ENCODE results near the gene ISLR. TPM values are rescaled to one million over a fixed set of nuclear protein-coding genes. Genes with fewer than 3 reads are reported as not detected.

Gene ISLR
- total and polyA plus RNA-seq, 8 donors: 3.5 to 44.6 (median 12.0) TPM

DNA sequence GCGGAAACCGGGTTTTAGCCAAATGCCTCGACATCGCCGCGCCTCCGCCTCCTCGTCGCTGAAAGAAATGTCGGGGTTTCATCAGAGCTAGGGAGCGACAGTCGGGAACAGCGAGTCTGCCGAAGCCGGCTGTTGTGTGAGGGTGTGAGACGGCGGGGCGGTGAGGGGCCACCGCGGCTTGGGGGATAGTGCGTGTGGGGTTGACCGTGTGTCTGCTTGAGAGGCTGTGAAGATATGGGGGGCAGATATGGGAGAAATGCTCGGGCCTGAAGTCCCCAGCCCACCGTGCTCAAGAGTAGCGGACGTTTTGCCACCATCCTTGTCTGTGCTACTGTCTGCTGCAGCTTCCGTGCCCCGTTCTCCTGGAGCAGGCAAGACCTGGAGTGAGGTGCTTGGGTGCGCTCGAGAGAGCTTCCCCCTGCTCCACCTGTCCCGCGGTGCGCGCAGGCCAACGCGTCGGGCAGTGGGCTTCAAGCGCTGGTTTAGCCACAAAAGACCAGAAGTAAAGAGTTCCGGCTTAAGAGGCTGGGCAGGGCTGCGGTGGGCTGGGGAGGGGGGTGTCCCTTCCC is 43.8 kb upstream of the ISLR start:
- peak in 1 of 2 donors; percentile 41 for DNase-seq
- 3 to 6% (median 3%) methylated on average over 31 to 40 of the region's 40 CpGs for WGBS, 5 donors
- H3K27me3 ChIP-seq: peaks cover 59 to 100% (median 95%) of the 10 kb centered on the region in 3 donors
- peaks cover 35 to 68% (median 50%) of the 10 kb centered on the region in 4 donors for H3K4me1 ChIP-seq
- H3K27ac ChIP-seq: no peak overlapping the region
- intact Hi-C loops (cut with DNase I; ENCODE audit: low total_unique reads): loop anchor here (5.0 kb wide), 2 partner anchors 178 to 193 kb away; no protein-coding TSS in a partner anchor
- TF ChIP-seq, protein P1, sequence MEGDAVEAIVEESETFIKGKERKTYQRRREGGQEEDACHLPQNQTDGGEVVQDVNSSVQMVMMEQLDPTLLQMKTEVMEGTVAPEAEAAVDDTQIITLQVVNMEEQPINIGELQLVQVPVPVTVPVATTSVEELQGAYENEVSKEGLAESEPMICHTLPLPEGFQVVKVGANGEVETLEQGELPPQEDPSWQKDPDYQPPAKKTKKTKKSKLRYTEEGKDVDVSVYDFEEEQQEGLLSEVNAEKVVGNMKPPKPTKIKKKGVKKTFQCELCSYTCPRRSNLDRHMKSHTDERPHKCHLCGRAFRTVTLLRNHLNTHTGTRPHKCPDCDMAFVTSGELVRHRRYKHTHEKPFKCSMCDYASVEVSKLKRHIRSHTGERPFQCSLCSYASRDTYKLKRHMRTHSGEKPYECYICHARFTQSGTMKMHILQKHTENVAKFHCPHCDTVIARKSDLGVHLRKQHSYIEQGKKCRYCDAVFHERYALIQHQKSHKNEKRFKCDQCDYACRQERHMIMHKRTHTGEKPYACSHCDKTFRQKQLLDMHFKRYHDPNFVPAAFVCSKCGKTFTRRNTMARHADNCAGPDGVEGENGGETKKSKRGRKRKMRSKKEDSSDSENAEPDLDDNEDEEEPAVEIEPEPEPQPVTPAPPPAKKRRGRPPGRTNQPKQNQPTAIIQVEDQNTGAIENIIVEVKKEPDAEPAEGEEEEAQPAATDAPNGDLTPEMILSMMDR (IDR thresholded peaks at IDR 0.05): no peak
- TF ChIP-seq EP300 (IDR thresholded peaks at IDR 0.05): no peak
- no peak for TF ChIP-seq POLR2A (IDR thresholded peaks at IDR 0.05)
- TF ChIP-seq POLR2AphosphoS5 (IDR thresholded peaks at IDR 0.05): no peak
- peaks cover 0 to 15% (median 3%) of the 10 kb centered on the region in 4 donors for H3K9me3 ChIP-seq
- peak overlapping the region in 3 of 4 donors; percentile 9 to 22 (median 12) for H3K4me3 ChIP-seq
- no peaks in the 10 kb centered on the region for H3K36me3 ChIP-seq

DNA sequence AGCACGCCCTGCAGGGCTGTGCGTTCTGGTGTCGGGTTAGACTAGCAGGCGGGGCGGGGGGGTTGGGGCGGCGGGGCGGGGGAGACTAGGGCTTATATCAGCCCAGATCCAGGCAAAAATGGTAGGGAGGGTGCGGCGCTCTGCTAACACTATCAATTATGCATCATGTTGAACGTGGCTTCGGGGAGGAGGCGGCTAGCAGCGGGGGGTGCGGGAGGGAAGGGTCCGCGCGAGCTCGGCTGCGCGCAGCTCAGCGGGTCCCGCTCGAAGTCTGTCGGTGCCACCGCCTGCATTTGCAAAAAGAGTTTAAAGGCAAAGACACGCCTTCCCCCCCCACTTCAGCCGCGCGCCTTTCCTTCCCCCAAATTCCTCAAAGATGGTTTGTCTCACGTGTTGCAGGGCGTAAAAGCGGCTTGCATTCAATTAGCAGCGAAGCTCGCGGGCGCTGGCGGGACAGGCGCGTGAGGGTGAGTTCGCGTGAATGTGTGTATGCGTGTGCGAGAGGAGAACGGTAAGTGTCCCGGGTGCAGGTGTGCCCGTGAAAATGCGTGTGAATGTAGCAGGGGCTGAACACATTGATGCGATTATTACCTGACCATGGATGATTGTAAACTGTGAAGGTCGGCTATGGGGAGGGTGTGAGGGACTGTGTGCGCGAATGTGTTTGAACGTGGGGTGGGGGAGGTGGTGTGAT is 43.2 kb upstream of the ISLR start, which contains the start of gene ISLR2:
TSS of gene ISLR2 (plus strand) at position 432 of the 694 bp plus-strand sequence. CDS start 2,169 bp downstream, outside the sequence.
- no peaks in the 10 kb centered on the region for H3K36me3 ChIP-seq
- peaks cover 59 to 100% (median 95%) of the 10 kb centered on the region in 3 donors for H3K27me3 ChIP-seq
- peaks cover 0 to 15% (median 3%) of the 10 kb centered on the region in 4 donors for H3K9me3 ChIP-seq
- DNase-seq: peak in 1 of 2 donors; percentile 78
- H3K27ac ChIP-seq: no peak within 1 kb of the TSS
- TF ChIP-seq, protein P1 (IDR thresholded peaks at IDR 0.05): no peak
- TF ChIP-seq POLR2AphosphoS5 (IDR thresholded peaks at IDR 0.05) (no peak), EP300 (IDR thresholded peaks at IDR 0.05) (no peak), POLR2A (IDR thresholded peaks at IDR 0.05) (no peak)
- intact Hi-C loops (cut with DNase I; ENCODE audit: low total_unique reads): no loop called here
- peak within 1 kb of the TSS in 3 of 4 donors; percentile 9 to 22 (median 12) for H3K4me3 ChIP-seq
- H3K4me1 ChIP-seq: peaks cover 37 to 74% (median 55%) of the 10 kb centered on the region in 4 donors
- WGBS, 5 donors: 3 to 7% (median 3%) methylated on average over 41 to 53 of the region's 53 CpGs

DNA sequence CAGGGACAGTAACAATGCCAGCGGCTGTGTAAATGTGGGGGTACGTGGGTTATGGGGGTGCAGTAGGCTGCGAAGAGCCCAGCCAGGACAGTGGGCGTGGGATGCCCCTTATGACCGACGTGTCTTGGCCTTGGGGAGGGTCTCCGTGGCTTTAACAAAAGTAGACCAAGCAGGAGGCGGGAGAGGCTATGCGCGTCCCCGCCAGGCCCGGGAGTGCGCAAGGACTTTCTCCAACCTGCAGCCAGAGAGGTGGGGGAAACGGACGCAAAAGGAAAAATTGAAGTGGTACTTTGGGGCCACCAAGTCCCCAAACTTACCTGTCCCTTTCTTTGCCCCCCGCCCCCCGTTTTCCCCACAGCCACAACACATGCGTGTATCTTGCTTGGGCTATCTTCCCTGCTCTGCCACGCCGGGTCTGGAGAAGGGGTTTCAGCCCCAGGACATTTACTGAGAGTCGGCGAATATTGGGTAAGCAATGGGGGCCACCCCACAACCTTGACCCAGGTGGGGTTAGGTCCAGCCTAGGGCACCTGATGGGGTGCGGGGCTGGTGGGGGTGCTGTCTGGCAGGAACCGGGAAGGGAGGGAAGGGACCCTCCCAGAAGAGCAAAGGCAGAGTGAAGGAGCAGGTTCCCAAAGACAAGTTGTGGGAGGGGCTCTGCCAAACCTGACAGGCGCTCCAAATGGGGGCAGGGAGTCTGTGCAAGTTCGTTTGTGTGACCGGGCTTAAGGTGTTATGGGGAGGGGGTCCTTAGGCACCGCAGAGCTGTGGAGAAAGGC is 42.5 kb upstream of the ISLR start:
- Histone ChIP-seq H3K27ac (no peak overlapping the region), H3K36me3 (no peaks in the 10 kb centered on the region), H3K9me3 (peaks cover 0 to 15% (median 3%) of the 10 kb centered on the region in 4 donors), H3K4me1 (peaks cover 44 to 81% (median 62%) of the 10 kb centered on the region in 4 donors), H3K4me3 (peak overlapping the region in 1 of 4 donors; percentile 9), H3K27me3 (peaks cover 59 to 100% (median 97%) of the 10 kb centered on the region in 3 donors)
- TF ChIP-seq POLR2AphosphoS5 (IDR thresholded peaks at IDR 0.05) (no peak), POLR2A (IDR thresholded peaks at IDR 0.05) (no peak), EP300 (IDR thresholded peaks at IDR 0.05) (no peak)
- TF ChIP-seq, protein P1 (IDR thresholded peaks at IDR 0.05): no peak
- intact Hi-C loops (cut with DNase I; ENCODE audit: low total_unique reads): no loop called here
- 8 to 22% (median 9%) methylated on average over 28 of the region's 28 CpGs for WGBS, 5 donors
- DNase-seq: no peak
